A549 (cell line): ENCODE data around the gene TGOLN2. TPM values are rescaled to one million over a fixed set of nuclear protein-coding genes. Genes with fewer than 3 reads are reported as not detected.

Experiments used
- ATAC-seq, 2 experiments: fragments of 200-7000 bp in 1 of 2; fragments of >200 bp in 1 of 2; cut with Nextera tagmentation in 1 of 2; cut with Tn5 transposase in 1 of 2; 3 replicates each; pipeline versions ENCODE4 v1.8.0 to v1.9.1; 2018 to 2020; ENCODE audit warnings: mild to moderate bottlenecking in 1 of 2, moderate library complexity in 1 of 2
- CTCF ChIA-PET: fragments of 300-600 bp; sonication (Branson Sonifier 250); formaldehyde crosslinking; extraction: SDS; loops from one replicate; lab custom pipeline; 2021; ENCODE audit warnings: antibody characterized with exemption, inconsistent platforms; lab: Yijun Ruan, JAX
- POLR2A ChIA-PET: fragments of 350-600 bp; formaldehyde crosslinking; extraction: SDS; loops from one replicate; lab custom pipeline; 2021; ENCODE audit warnings: antibody characterized with exemption, inconsistent platforms; lab: Yijun Ruan, JAX
- DNase-seq, 2 experiments: peaks; one replicate each; pipeline versions ENCODE4 v3.0.0 to v3.0.0-alpha.2; 2011 to 2016; ENCODE audit warnings: low read depth in 1 of 2, low spot score in 1 of 2
- FAIRE-seq: peaks from 2 replicates; lab custom pipeline; 2011; peaks lifted over from hg19 to GRCh38; lab: Jason Lieb, UNC
- H3K27ac ChIP-seq, 2 experiments: fragments of >200 bp; sonication (Bioruptor Twin); formaldehyde crosslinking; 3 replicates each; pipeline ENCODE4 v1.5.1; 2016 to 2017
- H3K4me1 ChIP-seq: fragments of >200 bp; sonication (Bioruptor Twin); formaldehyde crosslinking; 3 replicates; pipeline ENCODE4 v1.6.1; 2016
- H3K4me2 ChIP-seq: fragments of >200 bp; sonication (Bioruptor Twin); formaldehyde crosslinking; 3 replicates; pipeline ENCODE4 v1.6.1; 2016
- H3K4me3 ChIP-seq: fragments of >200 bp; sonication (Bioruptor Twin); formaldehyde crosslinking; 3 replicates; pipeline ENCODE4 v1.5.1; 2016
- H3K9me3 ChIP-seq: fragments of >200 bp; sonication (Bioruptor Twin); formaldehyde crosslinking; 3 replicates; pipeline ENCODE4 v1.6.1; 2016
- EHF ChIP-seq: fragments of 250-450 bp; sonication (Bioruptor Pico); IDR thresholded peaks from 2 replicates; pipeline ENCODE4 v1.5.0; 2020; ENCODE audit warnings: mild to moderate bottlenecking
- ELK1 ChIP-seq: fragments of 150-350 bp; IDR thresholded peaks from 2 replicates; pipeline ENCODE4 v1.6.1; 2014; ENCODE audit warnings: low read depth, mild to moderate bottlenecking, low read length
- EP300 ChIP-seq, 2 experiments: fragments of >200 bp; sonication (Bioruptor Twin); formaldehyde crosslinking; IDR thresholded peaks; 2 replicates in 1 of 2; 3 replicates in 1 of 2; pipeline ENCODE4 v1.6.1; 2016 to 2017
- ESRRA ChIP-seq: fragments of 150-350 bp; IDR thresholded peaks from 2 replicates; pipeline ENCODE4 v1.6.1; 2014; ENCODE audit warnings: mild to moderate bottlenecking, low read length, borderline replicate concordance
- KDM5A ChIP-seq: fragments of 200-600 bp; sonication (generic); IDR thresholded peaks from 2 replicates; pipeline ENCODE4 v1.6.1; 2016; ENCODE audit warnings: antibody characterized with exemption, mild to moderate bottlenecking
- MAFK ChIP-seq: fragments of 450-650 bp; IDR thresholded peaks from 2 replicates; pipeline ENCODE4 v1.6.1; 2014; ENCODE audit not compliant: partially characterized antibody
- MAZ ChIP-seq: fragments of 150-350 bp; IDR thresholded peaks from 2 replicates; pipeline ENCODE4 v1.6.1; 2014; ENCODE audit warnings: antibody characterized with exemption, low read depth, low read length, borderline replicate concordance
- NFE2L2 ChIP-seq: fragments of 150-350 bp; conservative IDR thresholded peaks from 2 replicates; pipeline ENCODE4 v1.6.1; 2014; ENCODE audit warnings: low read length
- NR3C1 ChIP-seq: fragments of >200 bp; sonication (Bioruptor Twin); formaldehyde crosslinking; IDR thresholded peaks from 3 replicates; pipeline ENCODE4 v1.6.1; 2017
- PBX3 ChIP-seq: IDR thresholded peaks from 2 replicates; pipeline ENCODE4 v1.6.1; 2012
- RAD21 ChIP-seq, 2 experiments: fragments of >200 bp in 1 of 2; sonication (Bioruptor Twin) in 1 of 2; formaldehyde crosslinking in 1 of 2; IDR thresholded peaks in 1 of 2; conservative IDR thresholded peaks in 1 of 2; 2 replicates in 1 of 2; 3 replicates in 1 of 2; pipeline ENCODE4 v1.6.1; 2012 to 2018; ENCODE audit warnings: inconsistent platforms in 1 of 2
- REST ChIP-seq: fragments of 200-600 bp; sonication (generic); IDR thresholded peaks from 2 replicates; pipeline ENCODE4 v1.6.1; 2016; ENCODE audit warnings: antibody characterized with exemption, mild to moderate bottlenecking, moderate library complexity
- SMC3 ChIP-seq: fragments of >200 bp; sonication (Bioruptor Twin); formaldehyde crosslinking; IDR thresholded peaks from 3 replicates; pipeline ENCODE4 v1.6.1; 2018; ENCODE audit warnings: inconsistent platforms
- TFCP2L1 ChIP-seq: fragments of 250-450 bp; sonication (Bioruptor Pico); IDR thresholded peaks from 2 replicates; pipeline ENCODE4 v1.5.0; 2021; ENCODE audit warnings: mild to moderate bottlenecking
- ZFP36 ChIP-seq: fragments of 450-650 bp; IDR thresholded peaks from 2 replicates; pipeline ENCODE4 v1.6.1; 2014; ENCODE audit warnings: borderline replicate concordance; ENCODE audit not compliant: partially characterized antibody
- WGBS: methylation state at CpG from one replicate; pipeline ENCODE4 v1.1.6; 2017; ENCODE audit errors: missing lambda C conversion rate; 5-methylcytosine and 5-hydroxymethylcytosine counted together
- polyA plus RNA-seq, 4 experiments: library from polyadenylated mRNA; depleted of rRNA in 3 of 4; stranded (reverse); fragments of >200 nt; fragmentation: RNase III in 1 of 4; extraction: RNeasy Plus Mini Kit Qiagen cat#74134 plus additional on column Dnase treatment in 1 of 4; gene quantifications; 2 replicates in 3 of 4; 3 replicates in 1 of 4; pipeline ENCODE4 v1.2.3, GENCODE V29; 2011 to 2017

The TGOLN2 gene
- polyA plus RNA-seq, 2 of the 4 experiments (the other 2 are of a cell fraction), result 97.1 to 177 TPM

- TF ChIP-seq PBX3 (no peak), NFE2L2 (peak; percentile 72), MAFK (peak; percentile 33), TFCP2L1 (CRISPR knock-in tag) (no peak), ZFP36 (no peak), MAZ (no peak), SMC3 (no peak), ELK1 (no peak), NR3C1 (no peak), REST (no peak), ESRRA (no peak), EP300 (IDR thresholded peaks at IDR 0.05) (no peak), RAD21 (conservative IDR thresholded peaks at IDR 0.05 in 1 of 2, IDR thresholded peaks at IDR 0.05 in 1 of 2) (no peak)
- ChIA-PET POLR2A (no interaction called here), CTCF (interaction anchor here (0.9 to 1.6 kb wide), 2 partner anchors 14 to 17 kb away, joined by 3 to 4 read pairs; no protein-coding TSS in a partner anchor)
- Histone ChIP-seq H3K4me1 (peaks cover 33% of the 10 kb centered on the region), H3K9me3 (no peaks in the 10 kb centered on the region), H3K4me2 (peak overlapping the region; percentile 96), H3K27ac (peak overlapping the region in 1 of 2 experiments; percentile 25; a peak in 1 of 6 replicates), H3K4me3 (no peak overlapping the region)
- FAIRE-seq (no peak), DNase-seq (no peak), ATAC-seq (no peak)
Observed at GRCh38 chr2:85329181-85329651, 1.4 kb upstream of the TGOLN2 start.

- 12% methylated on average over 33 of the region's 41 CpGs for WGBS
- ATAC-seq (peak; percentile 48 to 59), FAIRE-seq (no peak), DNase-seq (peak in 1 of 2 experiments; percentile 29)
- Histone ChIP-seq H3K4me2 (peak overlapping the region; percentile 96), H3K4me3 (peak overlapping the region; percentile 65), H3K27ac (peak overlapping the region; percentile 90 to 95), H3K4me1 (peaks cover 33% of the 10 kb centered on the region), H3K9me3 (no peaks in the 10 kb centered on the region)
- ChIA-PET POLR2A (interaction anchor here (0.6 to 2.0 kb wide), 21 partner anchors 9 to 894 kb away, joined by 3 to 31 read pairs (median 5); partner anchors contain the start of genes ELMOD3, MAT2A, RETSAT and RNF181), CTCF (interaction anchor here (0.6 to 2.3 kb wide), 5 partner anchors 14 to 500 kb away, joined by 3 to 9 read pairs (median 3); partner anchors contain the start of genes ELMOD3 and RETSAT)
- TF ChIP-seq EHF (no peak), KDM5A (peak; percentile 44; the same call in 1 of the 2 replicates)
Observed at GRCh38 chr2:85327160-85327821, 498 bp downstream of the TGOLN2 start.
